WERI-Rb-1 (cell line): Measurements from ENCODE around the gene TBC1D22B.
A peak's percentile ranks its signal among the peaks of the same experiment; 100 is the strongest.

Source experiments
- DNase-seq: peaks from one replicate; pipeline ENCODE4 v3.0.0-alpha.2; 2020
- H3K27ac ChIP-seq: fragments of 250-450 bp; sonication (Bioruptor Pico); 2 replicates; pipeline ENCODE4 v1.5.1; 2020; ENCODE audit warnings: mild to moderate bottlenecking, moderate library complexity
- H3K27me3 ChIP-seq: fragments of 250-450 bp; sonication (Bioruptor Pico); 2 replicates; pipeline ENCODE4 v1.5.1; 2021; ENCODE audit warnings: mild to moderate bottlenecking, low read depth, moderate library complexity; ENCODE audit not compliant: insufficient read depth, severe bottlenecking
- H3K36me3 ChIP-seq: fragments of 250-450 bp; sonication (Bioruptor Pico); 2 replicates; pipeline ENCODE4 v1.5.1; 2020; ENCODE audit warnings: mild to moderate bottlenecking, moderate library complexity
- H3K4me3 ChIP-seq: 2 replicates; pipeline ENCODE4 v1.5.1; 2011; ENCODE audit warnings: low read depth, mild to moderate bottlenecking, control low read depth, low read length
- H3K9me3 ChIP-seq: fragments of 250-450 bp; sonication (Bioruptor Pico); 2 replicates; pipeline ENCODE4 v1.5.1; 2021; ENCODE audit warnings: mild to moderate bottlenecking, moderate library complexity; ENCODE audit not compliant: severe bottlenecking
- TF ChIP-seq, protein P1 (sequence below): IDR thresholded peaks from 2 replicates; pipeline ENCODE4 v1.5.1; 2011; ENCODE audit warnings: low read depth, mild to moderate bottlenecking, control low read depth, inconsistent platforms, low read length

The TBC1D22B gene

GRCh38 chr6:37257634-37258404 is at the start of gene TBC1D22B, which contains the start of gene TMEM217:
Gene TBC1D22B, plus strand, starts transcription at chr6:37257772. Its CDS starts 146 bp downstream, at chr6:37257918.
Gene TMEM217, minus strand, starts transcription at chr6:37258144. Its CDS starts 39,114 bp downstream, at chr6:37219030.
- peaks cover 4% of the 10 kb centered on the region; the same call in 1 of the 2 replicates for H3K36me3 ChIP-seq
- H3K4me3 ChIP-seq: peak within 1 kb of the TSS; percentile 62
- DNase-seq: peak; percentile 100
- no peaks in the 10 kb centered on the region for H3K9me3 ChIP-seq
- H3K27ac ChIP-seq: peak within 1 kb of the TSS; percentile 86
- TF ChIP-seq, protein P1, sequence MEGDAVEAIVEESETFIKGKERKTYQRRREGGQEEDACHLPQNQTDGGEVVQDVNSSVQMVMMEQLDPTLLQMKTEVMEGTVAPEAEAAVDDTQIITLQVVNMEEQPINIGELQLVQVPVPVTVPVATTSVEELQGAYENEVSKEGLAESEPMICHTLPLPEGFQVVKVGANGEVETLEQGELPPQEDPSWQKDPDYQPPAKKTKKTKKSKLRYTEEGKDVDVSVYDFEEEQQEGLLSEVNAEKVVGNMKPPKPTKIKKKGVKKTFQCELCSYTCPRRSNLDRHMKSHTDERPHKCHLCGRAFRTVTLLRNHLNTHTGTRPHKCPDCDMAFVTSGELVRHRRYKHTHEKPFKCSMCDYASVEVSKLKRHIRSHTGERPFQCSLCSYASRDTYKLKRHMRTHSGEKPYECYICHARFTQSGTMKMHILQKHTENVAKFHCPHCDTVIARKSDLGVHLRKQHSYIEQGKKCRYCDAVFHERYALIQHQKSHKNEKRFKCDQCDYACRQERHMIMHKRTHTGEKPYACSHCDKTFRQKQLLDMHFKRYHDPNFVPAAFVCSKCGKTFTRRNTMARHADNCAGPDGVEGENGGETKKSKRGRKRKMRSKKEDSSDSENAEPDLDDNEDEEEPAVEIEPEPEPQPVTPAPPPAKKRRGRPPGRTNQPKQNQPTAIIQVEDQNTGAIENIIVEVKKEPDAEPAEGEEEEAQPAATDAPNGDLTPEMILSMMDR: no peak
- no peaks in the 10 kb centered on the region for H3K27me3 ChIP-seq

- no peak overlapping the region for H3K4me3 ChIP-seq
- no peaks in the 10 kb centered on the region for H3K27me3 ChIP-seq
- DNase-seq: peak; percentile 96
- TF ChIP-seq, protein P1: peak; percentile 95
- no peaks in the 10 kb centered on the region for H3K36me3 ChIP-seq
- no peaks in the 10 kb centered on the region for H3K9me3 ChIP-seq
- H3K27ac ChIP-seq: no peak overlapping the region
Observed at GRCh38 chr6:37207903-37208456, 49.6 kb upstream of the TBC1D22B start.

GRCh38 chr6:37208793-37209192 is 48.8 kb upstream of the TBC1D22B start:
- Histone ChIP-seq H3K27me3 (no peaks in the 10 kb centered on the region), H3K36me3 (no peaks in the 10 kb centered on the region), H3K9me3 (no peaks in the 10 kb centered on the region), H3K4me3 (no peak overlapping the region), H3K27ac (no peak overlapping the region)
- DNase-seq: no peak
- TF ChIP-seq, protein P1: no peak

GRCh38 chr6:37209461-37210205 is 47.9 kb upstream of the TBC1D22B start:
- Histone ChIP-seq H3K27ac (no peak overlapping the region), H3K36me3 (no peaks in the 10 kb centered on the region), H3K9me3 (no peaks in the 10 kb centered on the region), H3K27me3 (no peaks in the 10 kb centered on the region), H3K4me3 (no peak overlapping the region)
- DNase-seq: no peak
- TF ChIP-seq, protein P1: no peak

- TF ChIP-seq, protein P1: peak; percentile 92
Observed at GRCh38 chr6:37210313-37210968, 47.1 kb upstream of the TBC1D22B start.

More at GRCh38 chr6:37210313-37210968, 47.1 kb upstream of the TBC1D22B start:
- H3K36me3 ChIP-seq: no peaks in the 10 kb centered on the region
- no peaks in the 10 kb centered on the region for H3K27me3 ChIP-seq
- peak; percentile 91 for DNase-seq
- no peak overlapping the region for H3K27ac ChIP-seq
- no peak overlapping the region for H3K4me3 ChIP-seq
- no peaks in the 10 kb centered on the region for H3K9me3 ChIP-seq
